Measurements from ENCODE around the gene SUGP2.

The SUGP2 gene

DNA sequence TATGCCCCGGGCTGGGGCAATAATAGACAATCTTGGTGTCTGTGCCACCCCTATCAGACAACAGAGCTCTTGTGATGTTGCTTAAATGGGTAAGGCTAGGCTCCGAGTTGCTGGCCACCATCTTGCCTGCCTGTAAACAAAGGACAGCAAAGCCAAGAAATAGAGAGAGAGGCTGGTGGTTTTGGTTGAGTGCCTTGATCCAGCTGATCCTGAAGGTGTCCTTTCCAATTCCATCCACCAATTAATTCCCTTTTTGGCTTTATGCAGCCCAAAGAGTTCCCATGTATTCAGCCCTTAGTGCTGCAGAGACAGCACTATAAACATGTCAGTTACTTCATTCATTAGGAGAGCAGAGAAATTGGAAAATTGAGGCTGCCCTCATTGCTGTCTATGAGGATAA lies 50.6 kb downstream of the SUGP2 start:
- Histone ChIP-seq H2BK120ac (ENCODE audit: low read depth, low read length) (no peak overlapping the region), H2BK12ac (ENCODE audit: low read length in 2 of 2) (no peak overlapping the region), H2BK15ac (ENCODE audit: low read depth, poor library complexity, severe bottlenecking) (no peak overlapping the region), H3K18ac (ENCODE audit: low read depth in 1 of 2, low read length in 2 of 2) (no peak overlapping the region), H3K4me2 (ENCODE audit: low read length, poor library complexity, severe bottlenecking) (no peak overlapping the region), H3K27ac (ENCODE audit: low read length, poor library complexity, severe bottlenecking) (no peak overlapping the region), H3K23ac (ENCODE audit: low read length in 2 of 2) (no peak overlapping the region), H3K4me1 (ENCODE audit: control insufficient read depth, insufficient read depth, low read depth, low read length) (peaks cover 6% of the 10 kb centered on the region), H3K27me3 (ENCODE audit: control insufficient read depth in 1 of 2, insufficient read depth in 1 of 2, low read length in 2 of 2) (peaks cover 6 to 17% of the 10 kb centered on the region in 2 experiments), H4K8ac (ENCODE audit: low read length) (no peak overlapping the region), H3K14ac (ENCODE audit: low read length in 2 of 2) (no peak overlapping the region), H3K4me3 (ENCODE audit: insufficient read depth in 1 of 2, low read depth in 1 of 2, low read length in 2 of 2) (no peak overlapping the region), H3K79me1 (replicated peaks; ENCODE audit: low read length, poor library complexity, severe bottlenecking) (no peaks in the 10 kb centered on the region), H4K91ac (ENCODE audit: low read length) (no peak overlapping the region), H3K9me3 (ENCODE audit: control insufficient read depth, low read length) (no peaks in the 10 kb centered on the region), H2BK5ac (ENCODE audit: low read depth, low read length, poor library complexity, severe bottlenecking) (no peak overlapping the region), H2AFZ (ENCODE audit: low read depth, low read length) (no peak overlapping the region), H3K9ac (ENCODE audit: low read length) (no peak overlapping the region), H2AK5ac (ENCODE audit: low read length, severe bottlenecking) (no peak overlapping the region), H3K4ac (ENCODE audit: low read depth in 1 of 2, low read length in 2 of 2) (no peak overlapping the region), H3K36me3 (ENCODE audit: control insufficient read depth in 1 of 2, insufficient read depth in 2 of 2, low read depth in 1 of 2, low read length in 2 of 2) (no peaks in the 10 kb centered on the region)
- DNase-seq, result no peak
- WGBS, result 63% methylated on average over 1 of the region's 2 CpGs

DNA sequence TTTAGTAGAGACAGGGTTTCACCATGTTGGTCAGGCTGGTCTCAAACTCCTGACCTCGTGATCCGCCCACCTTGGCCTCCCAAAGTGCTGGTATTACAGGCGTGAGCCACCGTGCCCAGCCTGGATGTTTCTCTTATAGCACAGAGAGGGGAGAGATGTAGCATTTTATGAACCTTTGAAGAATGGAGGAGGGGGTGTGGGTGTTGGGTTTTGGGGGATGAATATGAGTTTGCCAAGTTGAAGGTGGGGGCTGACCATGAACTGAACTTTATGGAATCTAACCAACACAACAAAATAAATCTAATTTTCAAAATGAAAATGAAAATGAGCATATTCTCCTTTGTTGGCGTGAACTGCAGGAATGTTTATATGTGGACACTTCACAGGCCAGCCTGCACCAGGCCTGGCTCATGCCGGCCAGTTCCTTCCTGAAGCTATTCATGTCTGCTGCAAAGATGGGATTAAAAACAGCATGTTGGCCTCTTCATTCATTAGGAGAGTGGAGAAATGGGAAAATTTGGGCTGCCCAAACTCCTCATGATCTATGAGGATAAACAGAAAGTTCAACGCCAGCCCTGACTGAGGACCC lies 52.8 kb downstream of the SUGP2 start:
- H3K4me2 ChIP-seq (ENCODE audit: low read length, poor library complexity, severe bottlenecking), result no peak overlapping the region
- H3K18ac ChIP-seq (ENCODE audit: low read depth in 1 of 2, low read length in 2 of 2), result no peak overlapping the region

DNA sequence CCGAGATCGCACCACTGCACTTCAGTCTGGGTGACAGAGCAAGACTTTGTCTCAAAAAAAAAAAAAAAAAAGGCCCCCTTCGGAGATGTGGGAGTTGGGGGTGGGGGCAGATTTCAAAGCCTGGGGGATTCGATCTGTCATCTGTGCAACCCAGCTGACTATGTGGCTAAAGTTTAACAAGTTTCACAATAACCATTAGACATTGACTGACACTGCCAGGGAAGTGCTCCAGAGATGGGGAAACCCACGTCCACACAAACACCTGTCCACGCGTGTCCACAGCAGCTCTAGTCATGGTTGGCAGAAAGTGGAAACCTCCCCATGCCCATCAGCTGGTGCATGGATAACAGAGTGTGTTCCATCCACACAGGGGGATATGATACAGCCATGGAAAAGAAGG lies 54.7 kb downstream of the SUGP2 start:
- H3K27me3 ChIP-seq (ENCODE audit: control insufficient read depth in 1 of 2, insufficient read depth in 1 of 2, low read length in 2 of 2), result peaks cover 6% of the 10 kb centered on the region in 2 experiments
- H3K79me1 ChIP-seq (replicated peaks; ENCODE audit: low read length, poor library complexity, severe bottlenecking), result no peaks in the 10 kb centered on the region
- no peak overlapping the region for H3K4me2 ChIP-seq (ENCODE audit: low read length, poor library complexity, severe bottlenecking)
- H4K91ac ChIP-seq (ENCODE audit: low read length), result no peak overlapping the region
- no peak overlapping the region for H2BK12ac ChIP-seq (ENCODE audit: low read length in 2 of 2)
- no peak overlapping the region for H3K23ac ChIP-seq (ENCODE audit: low read length in 2 of 2)
- H2BK15ac ChIP-seq (ENCODE audit: low read depth, poor library complexity, severe bottlenecking), result no peak overlapping the region
- no peak overlapping the region for H3K4ac ChIP-seq (ENCODE audit: low read depth in 1 of 2, low read length in 2 of 2)
- H3K18ac ChIP-seq (ENCODE audit: low read depth in 1 of 2, low read length in 2 of 2), result no peak overlapping the region
- H2AFZ ChIP-seq (ENCODE audit: low read depth, low read length), result no peak overlapping the region
- H3K27ac ChIP-seq (ENCODE audit: low read length, poor library complexity, severe bottlenecking), result no peak overlapping the region
- H3K36me3 ChIP-seq (ENCODE audit: control insufficient read depth in 1 of 2, insufficient read depth in 2 of 2, low read depth in 1 of 2, low read length in 2 of 2), result no peaks in the 10 kb centered on the region
- no peak overlapping the region for H4K8ac ChIP-seq (ENCODE audit: low read length)
- WGBS, result 93% methylated on average over 6 of the region's 7 CpGs
- no peak overlapping the region for H3K4me3 ChIP-seq (ENCODE audit: insufficient read depth in 1 of 2, low read depth in 1 of 2, low read length in 2 of 2)
- H3K9me3 ChIP-seq (ENCODE audit: control insufficient read depth, low read length), result no peaks in the 10 kb centered on the region
- DNase-seq, result no peak
- H2AK5ac ChIP-seq (ENCODE audit: low read length, severe bottlenecking), result no peak overlapping the region
- no peak overlapping the region for H2BK120ac ChIP-seq (ENCODE audit: low read depth, low read length)
- H3K9ac ChIP-seq (ENCODE audit: low read length), result no peak overlapping the region
- H3K4me1 ChIP-seq (ENCODE audit: control insufficient read depth, insufficient read depth, low read depth, low read length), result peaks cover 6% of the 10 kb centered on the region
- H2BK5ac ChIP-seq (ENCODE audit: low read depth, low read length, poor library complexity, severe bottlenecking), result no peak overlapping the region
- no peak overlapping the region for H3K14ac ChIP-seq (ENCODE audit: low read length in 2 of 2)

More for the DNA sequence above, 52.8 kb downstream of the SUGP2 start:
- Histone ChIP-seq H2BK5ac (ENCODE audit: low read depth, low read length, poor library complexity, severe bottlenecking) (no peak overlapping the region), H3K79me1 (replicated peaks; ENCODE audit: low read length, poor library complexity, severe bottlenecking) (no peaks in the 10 kb centered on the region), H3K4me1 (ENCODE audit: control insufficient read depth, insufficient read depth, low read depth, low read length) (peaks cover 6% of the 10 kb centered on the region), H2BK120ac (ENCODE audit: low read depth, low read length) (no peak overlapping the region), H3K36me3 (ENCODE audit: control insufficient read depth in 1 of 2, insufficient read depth in 2 of 2, low read depth in 1 of 2, low read length in 2 of 2) (no peaks in the 10 kb centered on the region), H3K4ac (ENCODE audit: low read depth in 1 of 2, low read length in 2 of 2) (no peak overlapping the region), H3K14ac (ENCODE audit: low read length in 2 of 2) (no peak overlapping the region), H2BK12ac (ENCODE audit: low read length in 2 of 2) (no peak overlapping the region), H3K4me3 (ENCODE audit: insufficient read depth in 1 of 2, low read depth in 1 of 2, low read length in 2 of 2) (no peak overlapping the region), H3K27ac (ENCODE audit: low read length, poor library complexity, severe bottlenecking) (no peak overlapping the region), H2AK5ac (ENCODE audit: low read length, severe bottlenecking) (no peak overlapping the region), H4K8ac (ENCODE audit: low read length) (no peak overlapping the region), H3K9me3 (ENCODE audit: control insufficient read depth, low read length) (no peaks in the 10 kb centered on the region), H2BK15ac (ENCODE audit: low read depth, poor library complexity, severe bottlenecking) (no peak overlapping the region), H3K23ac (ENCODE audit: low read length in 2 of 2) (no peak overlapping the region), H4K91ac (ENCODE audit: low read length) (no peak overlapping the region), H3K27me3 (ENCODE audit: control insufficient read depth in 1 of 2, insufficient read depth in 1 of 2, low read length in 2 of 2) (peaks cover 6 to 17% of the 10 kb centered on the region in 2 experiments), H3K9ac (ENCODE audit: low read length) (no peak overlapping the region), H2AFZ (ENCODE audit: low read depth, low read length) (no peak overlapping the region)
- DNase-seq, result no peak
- 80% methylated on average over 7 of the region's 7 CpGs for WGBS

DNA sequence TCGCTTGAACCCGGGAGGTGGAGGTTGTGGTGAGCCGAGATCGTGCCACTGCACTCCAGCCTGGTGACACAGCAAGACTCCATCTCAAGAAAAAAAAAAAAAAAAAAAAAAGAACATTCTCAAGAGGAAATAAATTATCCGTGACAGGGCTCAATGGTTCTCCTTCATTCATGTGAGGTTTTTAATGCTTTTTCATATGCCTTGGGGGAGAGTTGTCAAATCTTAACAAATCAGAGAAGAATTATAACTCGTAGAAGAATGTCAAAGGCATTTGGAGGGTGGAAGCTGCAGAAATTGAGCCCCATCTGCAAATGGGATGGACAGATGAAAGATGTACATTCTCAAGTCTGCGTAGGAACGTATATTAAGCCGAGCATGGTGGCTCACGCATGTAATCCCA lies 57.4 kb downstream of the SUGP2 start:
- no peak overlapping the region for H3K14ac ChIP-seq (ENCODE audit: low read length in 2 of 2)
- H3K9me3 ChIP-seq (ENCODE audit: control insufficient read depth, low read length), result no peaks in the 10 kb centered on the region
- H3K36me3 ChIP-seq (ENCODE audit: control insufficient read depth in 1 of 2, insufficient read depth in 2 of 2, low read depth in 1 of 2, low read length in 2 of 2), result no peaks in the 10 kb centered on the region
- no peak overlapping the region for H3K4me3 ChIP-seq (ENCODE audit: insufficient read depth in 1 of 2, low read depth in 1 of 2, low read length in 2 of 2)
- H3K18ac ChIP-seq (ENCODE audit: low read depth in 1 of 2, low read length in 2 of 2), result no peak overlapping the region
- H3K23ac ChIP-seq (ENCODE audit: low read length in 2 of 2), result no peak overlapping the region
- no peak for DNase-seq
- no peak overlapping the region for H4K91ac ChIP-seq (ENCODE audit: low read length)
- no peak overlapping the region for H2BK15ac ChIP-seq (ENCODE audit: low read depth, poor library complexity, severe bottlenecking)
- H4K8ac ChIP-seq (ENCODE audit: low read length), result no peak overlapping the region
- H2BK120ac ChIP-seq (ENCODE audit: low read depth, low read length), result no peak overlapping the region
- no peaks in the 10 kb centered on the region for H3K27me3 ChIP-seq (ENCODE audit: control insufficient read depth in 1 of 2, insufficient read depth in 1 of 2, low read length in 2 of 2)
- H2AK5ac ChIP-seq (ENCODE audit: low read length, severe bottlenecking), result no peak overlapping the region
- H3K4me1 ChIP-seq (ENCODE audit: control insufficient read depth, insufficient read depth, low read depth, low read length), result peaks cover 6% of the 10 kb centered on the region
- no peak overlapping the region for H2AFZ ChIP-seq (ENCODE audit: low read depth, low read length)
- no peak overlapping the region for H3K9ac ChIP-seq (ENCODE audit: low read length)
- H3K27ac ChIP-seq (ENCODE audit: low read length, poor library complexity, severe bottlenecking), result no peak overlapping the region
- no peak overlapping the region for H3K4ac ChIP-seq (ENCODE audit: low read depth in 1 of 2, low read length in 2 of 2)
- H2BK12ac ChIP-seq (ENCODE audit: low read length in 2 of 2), result no peak overlapping the region
- no peak overlapping the region for H3K4me2 ChIP-seq (ENCODE audit: low read length, poor library complexity, severe bottlenecking)
- WGBS, result 96% methylated on average over 8 of the region's 10 CpGs
- H3K79me1 ChIP-seq (replicated peaks; ENCODE audit: low read length, poor library complexity, severe bottlenecking), result no peaks in the 10 kb centered on the region
- no peak overlapping the region for H2BK5ac ChIP-seq (ENCODE audit: low read depth, low read length, poor library complexity, severe bottlenecking)

Data from mesenchymal stem cell (in vitro differentiated cells and primary cell).